Measurements from ENCODE around the gene SAMD7.

The SAMD7 gene

DNA sequence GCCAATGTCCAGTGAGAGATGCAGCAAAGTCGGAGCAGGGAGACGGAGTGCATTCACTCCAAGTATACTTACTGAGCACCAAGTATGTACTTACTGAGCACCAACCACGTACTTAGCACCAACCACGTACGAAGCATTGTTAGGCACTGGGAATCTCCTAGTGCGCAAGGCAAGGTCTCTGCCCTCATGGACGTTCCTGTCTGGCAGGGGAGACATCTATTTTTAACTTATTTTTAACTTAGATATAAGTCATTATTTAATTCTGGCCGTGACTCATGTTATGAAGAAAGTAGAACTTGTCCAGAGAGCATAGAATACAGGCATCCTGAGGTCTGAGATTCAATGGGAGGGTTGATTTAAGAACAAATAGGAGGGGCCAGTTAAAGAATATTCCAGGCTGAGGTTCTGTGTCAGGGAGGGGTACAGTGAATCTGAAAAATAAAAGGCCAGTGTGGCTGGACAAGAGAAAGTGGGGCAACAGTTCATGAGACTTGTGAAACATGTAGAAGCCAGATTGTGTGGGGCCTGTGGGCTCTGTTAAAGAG, 32.3 kb upstream of the SAMD7 start:
- no peak overlapping the region for H3K4me3 ChIP-seq (ENCODE audit: insufficient read depth, low read depth, low read length)
- WGBS, 2 experiments = 86 to 89% methylated on average over 7 to 8 of the region's 8 CpGs
- no peaks in the 10 kb centered on the region for H3K4me1 ChIP-seq (ENCODE audit: control insufficient read depth, insufficient read depth, low read length)
- no peaks in the 10 kb centered on the region for H3K27me3 ChIP-seq (ENCODE audit: control insufficient read depth, insufficient read depth, low read length, poor library complexity, severe bottlenecking)
- no peaks in the 10 kb centered on the region for H3K9me3 ChIP-seq (ENCODE audit: control insufficient read depth, low read length)
- H3K36me3 ChIP-seq (ENCODE audit: control insufficient read depth, insufficient read depth, low read length) = no peaks in the 10 kb centered on the region
- no peak overlapping the region for H3K27ac ChIP-seq (ENCODE audit: insufficient read depth, low read depth, low read length, poor library complexity, severe bottlenecking)

DNA sequence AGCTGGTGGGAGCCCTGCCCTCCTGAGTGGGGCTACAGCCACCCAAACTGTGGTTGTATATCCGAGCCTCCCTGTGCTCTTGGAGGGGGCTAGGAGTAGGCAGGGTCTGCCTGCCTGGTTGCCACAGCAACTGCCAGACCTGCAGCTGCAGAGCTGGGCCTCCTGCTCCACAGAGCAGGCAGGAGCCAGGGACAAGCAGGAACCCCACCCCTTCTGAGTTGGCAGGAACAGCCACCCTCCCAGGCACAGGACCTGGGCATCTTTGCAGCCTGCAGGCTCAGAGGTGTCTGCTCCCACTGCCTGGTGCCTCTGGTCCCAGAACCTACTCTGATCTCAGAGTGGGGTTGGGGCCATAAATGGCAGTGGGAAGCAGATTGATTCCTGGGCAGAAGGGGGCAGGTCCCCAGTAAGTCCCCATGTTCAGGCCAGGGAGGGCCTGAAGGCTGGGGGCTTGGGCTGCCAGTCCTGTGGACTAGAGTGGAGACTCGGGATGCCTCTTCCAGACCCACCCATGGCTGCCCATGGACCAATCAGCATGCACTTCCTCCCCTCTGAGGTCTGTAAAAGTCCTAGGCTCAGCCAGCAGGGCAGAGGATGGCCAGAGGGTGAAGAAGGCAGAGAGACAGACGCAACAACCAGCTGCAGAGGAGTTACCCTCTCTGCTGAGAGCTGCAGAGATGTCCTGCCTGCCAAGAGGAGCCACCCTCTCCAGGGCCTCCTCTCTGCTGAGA, 31.4 kb upstream of the SAMD7 start:
- Histone ChIP-seq H3K4me3 (ENCODE audit: insufficient read depth, low read depth, low read length) (no peak overlapping the region), H3K27ac (ENCODE audit: insufficient read depth, low read depth, low read length, poor library complexity, severe bottlenecking) (no peak overlapping the region)
- 85 to 88% methylated on average over 3 of the region's 3 CpGs for WGBS, 2 experiments

DNA sequence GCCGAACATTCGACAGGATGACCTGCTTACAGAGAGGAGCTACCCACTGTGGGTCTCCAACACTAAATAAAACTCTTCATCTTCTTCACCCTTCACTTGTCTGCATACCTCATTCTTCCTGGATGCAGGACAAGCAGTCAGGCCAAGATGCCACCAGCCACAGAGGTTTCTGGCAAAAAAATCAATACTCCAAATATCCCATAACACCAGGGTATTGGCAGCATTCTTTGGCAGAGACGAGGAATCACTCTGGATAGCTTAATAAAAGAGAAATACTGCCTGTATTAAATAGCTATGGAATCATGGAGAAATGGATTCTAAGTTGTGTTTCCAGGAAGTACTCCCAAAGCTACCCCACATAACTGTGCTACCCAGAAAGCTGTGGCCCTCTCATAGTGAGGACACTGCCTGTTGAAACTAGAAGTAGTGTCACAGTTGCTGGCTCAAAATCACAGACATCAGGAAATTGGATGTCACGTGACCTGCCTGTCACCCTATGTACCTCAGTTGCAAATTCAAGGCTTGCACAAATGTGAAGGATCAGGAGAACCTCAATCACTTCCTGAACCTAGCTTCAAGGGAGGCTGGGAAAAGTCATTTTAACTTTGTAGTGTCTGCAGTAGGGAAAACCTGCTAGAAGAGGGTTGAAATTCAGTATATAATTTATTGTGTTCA, 30.7 kb upstream of the SAMD7 start:
- Histone ChIP-seq H3K27me3 (ENCODE audit: control insufficient read depth, insufficient read depth, low read length, poor library complexity, severe bottlenecking) (no peaks in the 10 kb centered on the region), H3K4me3 (ENCODE audit: insufficient read depth, low read depth, low read length) (no peak overlapping the region), H3K9me3 (ENCODE audit: control insufficient read depth, low read length) (no peaks in the 10 kb centered on the region), H3K36me3 (ENCODE audit: control insufficient read depth, insufficient read depth, low read length) (no peaks in the 10 kb centered on the region), H3K27ac (ENCODE audit: insufficient read depth, low read depth, low read length, poor library complexity, severe bottlenecking) (no peak overlapping the region), H3K4me1 (ENCODE audit: control insufficient read depth, insufficient read depth, low read length) (no peaks in the 10 kb centered on the region)
- WGBS, 2 experiments = 97 to 99% methylated on average over 3 to 4 of the region's 4 CpGs

More for the DNA sequence above, 31.4 kb upstream of the SAMD7 start:
- H3K9me3 ChIP-seq (ENCODE audit: control insufficient read depth, low read length) = no peaks in the 10 kb centered on the region
- no peaks in the 10 kb centered on the region for H3K36me3 ChIP-seq (ENCODE audit: control insufficient read depth, insufficient read depth, low read length)
- H3K27me3 ChIP-seq (ENCODE audit: control insufficient read depth, insufficient read depth, low read length, poor library complexity, severe bottlenecking) = no peaks in the 10 kb centered on the region
- no peaks in the 10 kb centered on the region for H3K4me1 ChIP-seq (ENCODE audit: control insufficient read depth, insufficient read depth, low read length)

DNA sequence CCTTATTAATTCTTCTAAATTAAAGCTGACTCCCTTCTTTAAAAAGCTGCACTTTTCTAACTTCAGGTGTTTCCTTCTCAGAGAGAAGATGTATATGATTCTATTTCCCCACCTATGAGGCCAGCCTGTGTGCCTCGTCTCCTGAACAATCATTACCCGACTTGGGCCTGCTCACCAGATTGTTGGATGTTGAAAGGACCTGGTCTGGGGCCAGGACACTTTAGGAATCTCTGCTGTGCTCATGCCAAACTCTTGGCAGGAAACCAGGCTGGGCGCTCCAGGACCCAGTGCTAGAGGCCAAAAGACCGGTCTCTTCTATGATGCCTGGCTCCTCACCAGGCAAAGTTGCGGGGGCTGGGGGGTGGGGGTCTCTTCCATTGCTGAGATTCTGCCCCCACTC, 24.7 kb upstream of the SAMD7 start:
- no peaks in the 10 kb centered on the region for H3K9me3 ChIP-seq (ENCODE audit: control insufficient read depth, low read length)
- no peaks in the 10 kb centered on the region for H3K27me3 ChIP-seq (ENCODE audit: control insufficient read depth, insufficient read depth, low read length, poor library complexity, severe bottlenecking)
- no peaks in the 10 kb centered on the region for H3K4me1 ChIP-seq (ENCODE audit: control insufficient read depth, insufficient read depth, low read length)
- H3K4me3 ChIP-seq (ENCODE audit: insufficient read depth, low read depth, low read length) = no peak overlapping the region
- no peaks in the 10 kb centered on the region for H3K36me3 ChIP-seq (ENCODE audit: control insufficient read depth, insufficient read depth, low read length)
- no peak overlapping the region for H3K27ac ChIP-seq (ENCODE audit: insufficient read depth, low read depth, low read length, poor library complexity, severe bottlenecking)
- WGBS, 2 experiments = 87 to 90% methylated on average over 5 of the region's 5 CpGs

DNA sequence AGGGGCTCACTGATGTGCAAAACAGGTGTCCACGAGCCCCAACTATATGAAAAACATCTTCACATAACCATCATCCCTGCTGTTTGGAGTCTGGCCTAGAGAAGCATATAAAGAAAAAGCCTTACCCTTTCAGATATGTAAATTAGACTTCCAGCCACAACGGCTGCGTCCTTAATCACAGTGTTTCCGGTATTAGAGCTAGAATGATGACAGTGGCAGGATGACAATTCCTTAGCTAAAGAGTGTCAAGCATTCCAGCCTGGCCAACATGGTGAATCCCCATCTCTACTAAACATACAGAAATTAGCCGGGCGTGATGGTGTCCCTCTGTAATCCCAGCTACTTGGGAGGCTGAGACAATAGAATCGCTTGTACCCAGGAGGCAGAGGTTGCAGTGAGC, 19.5 kb upstream of the SAMD7 start:
- Histone ChIP-seq H3K9me3 (ENCODE audit: control insufficient read depth, low read length) (no peaks in the 10 kb centered on the region), H3K27ac (ENCODE audit: insufficient read depth, low read depth, low read length, poor library complexity, severe bottlenecking) (no peak overlapping the region), H3K27me3 (ENCODE audit: control insufficient read depth, insufficient read depth, low read length, poor library complexity, severe bottlenecking) (no peaks in the 10 kb centered on the region), H3K4me1 (ENCODE audit: control insufficient read depth, insufficient read depth, low read length) (no peaks in the 10 kb centered on the region), H3K4me3 (ENCODE audit: insufficient read depth, low read depth, low read length) (no peak overlapping the region), H3K36me3 (ENCODE audit: control insufficient read depth, insufficient read depth, low read length) (no peaks in the 10 kb centered on the region)
- 87 to 94% methylated on average over 7 of the region's 7 CpGs for WGBS, 2 experiments

DNA sequence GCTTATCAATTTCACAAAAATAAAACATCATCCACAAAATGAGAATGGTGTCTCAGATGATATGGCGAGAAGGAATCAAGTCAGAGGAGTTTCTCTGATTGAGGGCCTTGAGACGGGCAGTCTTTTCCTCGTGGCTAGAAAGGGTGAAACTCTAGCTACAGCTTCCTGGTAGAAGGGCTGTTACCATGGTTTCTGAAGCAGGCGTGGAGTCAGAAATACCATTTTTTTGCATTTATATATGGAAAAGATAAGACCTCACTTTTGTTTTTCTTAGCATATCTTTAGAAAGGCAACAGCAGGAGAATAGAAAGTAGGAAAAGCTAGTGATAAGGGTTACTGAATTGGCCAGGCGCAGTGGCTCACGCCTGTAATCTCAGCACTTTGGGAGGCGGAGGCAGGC, 17.3 kb upstream of the SAMD7 start:
- Histone ChIP-seq H3K27me3 (ENCODE audit: control insufficient read depth, insufficient read depth, low read length, poor library complexity, severe bottlenecking) (no peaks in the 10 kb centered on the region), H3K27ac (ENCODE audit: insufficient read depth, low read depth, low read length, poor library complexity, severe bottlenecking) (no peak overlapping the region), H3K9me3 (ENCODE audit: control insufficient read depth, low read length) (no peaks in the 10 kb centered on the region), H3K4me1 (ENCODE audit: control insufficient read depth, insufficient read depth, low read length) (no peaks in the 10 kb centered on the region), H3K36me3 (ENCODE audit: control insufficient read depth, insufficient read depth, low read length) (no peaks in the 10 kb centered on the region), H3K4me3 (ENCODE audit: insufficient read depth, low read depth, low read length) (no peak overlapping the region)
- 76 to 79% methylated on average over 6 to 7 of the region's 7 CpGs for WGBS, 2 experiments

DNA sequence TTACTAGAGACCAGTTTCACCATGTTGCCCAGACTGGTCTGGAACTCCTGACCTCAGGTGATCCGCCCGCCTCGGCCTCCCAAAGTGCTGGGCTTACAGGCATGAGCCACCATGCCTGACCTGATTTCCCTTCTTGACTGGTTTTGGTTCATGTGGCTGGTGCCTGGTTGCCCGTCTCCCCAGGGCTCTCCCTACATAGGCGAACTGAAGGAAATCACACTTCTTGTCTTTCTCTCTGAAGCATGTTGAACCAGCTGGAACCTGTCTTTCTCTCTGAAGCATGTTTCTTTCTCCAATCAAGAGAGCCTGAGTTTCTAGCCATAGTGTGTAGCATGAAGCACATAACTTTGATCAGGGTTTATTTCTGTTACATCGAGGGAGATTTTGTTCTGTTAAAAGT, 16.3 kb upstream of the SAMD7 start:
- no peaks in the 10 kb centered on the region for H3K36me3 ChIP-seq (ENCODE audit: control insufficient read depth, insufficient read depth, low read length)
- H3K27me3 ChIP-seq (ENCODE audit: control insufficient read depth, insufficient read depth, low read length, poor library complexity, severe bottlenecking) = no peaks in the 10 kb centered on the region
- 78 to 79% methylated on average over 6 of the region's 6 CpGs for WGBS, 2 experiments
- no peaks in the 10 kb centered on the region for H3K9me3 ChIP-seq (ENCODE audit: control insufficient read depth, low read length)
- no peak overlapping the region for H3K27ac ChIP-seq (ENCODE audit: insufficient read depth, low read depth, low read length, poor library complexity, severe bottlenecking)
- H3K4me3 ChIP-seq (ENCODE audit: insufficient read depth, low read depth, low read length) = no peak overlapping the region
- H3K4me1 ChIP-seq (ENCODE audit: control insufficient read depth, insufficient read depth, low read length) = no peaks in the 10 kb centered on the region

DNA sequence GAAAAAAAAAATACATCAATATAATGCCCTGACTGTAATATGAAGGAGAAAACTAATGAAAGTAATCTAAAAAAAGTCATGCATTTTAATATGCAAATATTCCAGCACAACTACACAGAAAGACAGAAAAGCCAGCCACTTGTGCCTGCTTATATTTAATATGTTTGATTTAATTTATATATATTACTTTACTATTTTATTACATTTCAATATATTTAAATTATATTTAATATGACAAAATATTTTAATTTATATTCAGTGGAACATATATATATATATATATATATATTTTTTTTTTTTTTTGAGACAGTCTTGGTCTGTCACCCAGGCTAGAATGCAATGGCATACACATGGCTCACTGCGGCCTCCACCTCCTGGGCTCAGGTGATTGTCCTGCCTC, 14.1 kb upstream of the SAMD7 start:
- no peak overlapping the region for H3K27ac ChIP-seq (ENCODE audit: insufficient read depth, low read depth, low read length, poor library complexity, severe bottlenecking)
- H3K4me3 ChIP-seq (ENCODE audit: insufficient read depth, low read depth, low read length) = no peak overlapping the region
- H3K36me3 ChIP-seq (ENCODE audit: control insufficient read depth, insufficient read depth, low read length) = no peaks in the 10 kb centered on the region
- no peaks in the 10 kb centered on the region for H3K27me3 ChIP-seq (ENCODE audit: control insufficient read depth, insufficient read depth, low read length, poor library complexity, severe bottlenecking)
- H3K9me3 ChIP-seq (ENCODE audit: control insufficient read depth, low read length) = no peaks in the 10 kb centered on the region
- 84 to 90% methylated on average over 1 of the region's 1 CpG for WGBS, 2 experiments
- H3K4me1 ChIP-seq (ENCODE audit: control insufficient read depth, insufficient read depth, low read length) = no peaks in the 10 kb centered on the region

DNA sequence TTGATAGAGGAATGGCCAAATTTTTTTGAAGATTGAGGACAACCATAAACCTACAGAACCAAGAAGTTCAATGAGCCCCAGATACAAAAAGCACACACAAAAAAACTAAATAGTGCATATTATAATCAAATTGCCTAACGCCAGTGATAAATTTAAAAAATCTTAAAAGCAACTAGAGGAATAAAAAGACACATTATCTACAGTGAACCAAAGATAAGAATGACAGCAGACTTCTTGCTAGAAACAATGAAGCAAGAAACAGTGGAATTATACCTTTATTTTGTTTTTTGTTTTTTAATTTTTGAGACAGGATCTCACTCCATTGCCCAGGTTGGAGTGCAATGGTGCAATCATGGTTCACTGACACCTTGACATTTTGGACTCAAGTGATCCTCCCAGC, 9.9 kb upstream of the SAMD7 start:
- H3K9me3 ChIP-seq (ENCODE audit: control insufficient read depth, low read length) = no peaks in the 10 kb centered on the region
- WGBS, 2 experiments = 100% methylated on average over 1 of the region's 1 CpG; no CpG with 5 or more reads in 1 of the 2 experiments

DNA sequence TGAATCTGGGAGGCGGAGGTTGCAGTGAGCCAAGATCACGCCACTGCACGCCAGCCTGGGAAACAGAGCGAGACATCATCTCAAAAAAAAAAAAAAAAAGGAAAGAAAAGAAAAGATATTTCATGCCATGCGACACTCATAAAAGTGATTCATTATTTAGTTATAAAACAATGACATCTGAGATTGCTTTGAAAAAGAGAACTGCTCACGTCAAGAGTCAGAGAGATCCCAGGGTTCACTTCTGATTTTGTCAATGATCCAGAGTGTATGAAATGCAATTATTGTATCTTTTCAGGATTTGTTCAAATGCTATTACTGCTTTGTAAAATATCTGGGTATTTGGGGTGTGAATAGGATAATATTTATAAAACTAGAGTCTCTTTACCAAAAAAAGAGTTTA, 6.0 kb upstream of the SAMD7 start:
- no peak overlapping the region for H3K4me3 ChIP-seq (ENCODE audit: insufficient read depth, low read depth, low read length)
- H3K9me3 ChIP-seq (ENCODE audit: control insufficient read depth, low read length) = no peaks in the 10 kb centered on the region
- H3K27me3 ChIP-seq (ENCODE audit: control insufficient read depth, insufficient read depth, low read length, poor library complexity, severe bottlenecking) = no peaks in the 10 kb centered on the region
- WGBS, 2 experiments = 72 to 80% methylated on average over 4 to 6 of the region's 6 CpGs
- H3K27ac ChIP-seq (ENCODE audit: insufficient read depth, low read depth, low read length, poor library complexity, severe bottlenecking) = no peak overlapping the region
- H3K36me3 ChIP-seq (ENCODE audit: control insufficient read depth, insufficient read depth, low read length) = no peaks in the 10 kb centered on the region
- H3K4me1 ChIP-seq (ENCODE audit: control insufficient read depth, insufficient read depth, low read length) = no peaks in the 10 kb centered on the region

More for the DNA sequence above, 9.9 kb upstream of the SAMD7 start:
- Histone ChIP-seq H3K36me3 (ENCODE audit: control insufficient read depth, insufficient read depth, low read length) (no peaks in the 10 kb centered on the region), H3K27ac (ENCODE audit: insufficient read depth, low read depth, low read length, poor library complexity, severe bottlenecking) (no peak overlapping the region), H3K27me3 (ENCODE audit: control insufficient read depth, insufficient read depth, low read length, poor library complexity, severe bottlenecking) (no peaks in the 10 kb centered on the region), H3K4me3 (ENCODE audit: insufficient read depth, low read depth, low read length) (no peak overlapping the region), H3K4me1 (ENCODE audit: control insufficient read depth, insufficient read depth, low read length) (no peaks in the 10 kb centered on the region)

Data from ectodermal cell (in vitro differentiated cells).